ENCODE data around the gene TFDP2.

Gene TFDP2

DNA sequence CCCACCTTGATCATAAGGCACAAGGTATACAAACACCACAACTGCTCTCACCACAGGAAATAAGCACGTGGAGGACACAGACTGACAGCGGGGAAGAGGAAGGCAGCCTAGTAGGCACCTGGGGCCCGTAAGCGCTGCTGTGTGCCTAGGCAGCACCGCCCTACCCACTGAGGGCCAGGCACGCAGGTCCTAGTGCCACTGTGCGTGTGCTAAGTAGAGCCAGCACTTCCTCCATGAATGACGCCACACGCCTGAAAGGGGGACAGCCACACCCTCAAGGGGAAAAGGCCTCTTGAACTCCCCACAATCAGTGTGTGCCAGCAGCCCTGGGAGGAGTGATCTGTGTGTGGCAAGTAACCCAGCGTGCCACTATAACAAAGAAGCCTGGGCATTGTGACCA is 199.9 kb downstream of the TFDP2 start:
- Histone ChIP-seq H3K4ac (ENCODE audit: low read length) (no peak overlapping the region), H2AFZ (ENCODE audit: low read length) (no peak overlapping the region), H3K79me1 (ENCODE audit: low read depth, low read length) (no peaks in the 10 kb centered on the region), H3K14ac (ENCODE audit: low read length) (no peak overlapping the region), H2AK5ac (ENCODE audit: low read depth, low read length) (no peak overlapping the region), H2BK12ac (ENCODE audit: low read length) (no peak overlapping the region), H3K9me3 (replicated peaks in 1 of 2; ENCODE audit: control insufficient read depth in 2 of 2, insufficient read depth in 1 of 2, low read depth in 1 of 2, low read length in 2 of 2) (no peaks in the 10 kb centered on the region), H4K8ac (ENCODE audit: low read depth, low read length) (peak overlapping the region; percentile 78), H3K27ac (replicated peaks; ENCODE audit: low read length) (no peak overlapping the region), H3K9ac (ENCODE audit: low read depth, low read length, poor library complexity) (no peak overlapping the region), H3K4me1 (ENCODE audit: control insufficient read depth in 2 of 2, insufficient read depth in 1 of 2, low read depth in 1 of 2, low read length in 2 of 2) (peaks cover 0 to 14% of the 10 kb centered on the region in 2 donors), H2BK5ac (ENCODE audit: low read length) (no peak overlapping the region), H4K91ac (ENCODE audit: low read depth, low read length, poor library complexity) (no peak overlapping the region), H3K23ac (ENCODE audit: low read depth, low read length, poor library complexity) (peak overlapping the region; percentile 8), H3K27me3 (ENCODE audit: control insufficient read depth in 3 of 3, insufficient read depth in 3 of 3, low read depth in 1 of 3, low read length in 3 of 3) (no peaks in the 10 kb centered on the region), H3K4me2 (ENCODE audit: insufficient read depth, low read length, poor library complexity, severe bottlenecking) (no peak overlapping the region), H2BK120ac (ENCODE audit: low read depth, low read length) (no peak overlapping the region), H3K36me3 (replicated peaks in 1 of 2; ENCODE audit: control insufficient read depth in 2 of 2, insufficient read depth in 2 of 2, low read length in 2 of 2) (peaks cover 12 to 42% of the 10 kb centered on the region in 2 donors), H3K4me3 (ENCODE audit: low read length in 2 of 2) (no peak overlapping the region), H3K18ac (ENCODE audit: low read length) (no peak overlapping the region), H2BK15ac (ENCODE audit: low read length) (no peak overlapping the region)
- WGBS, 2 donors (ENCODE audit: extremely low coverage in 2 of 2, insufficient read length in 2 of 2, insufficient replicate concordance in 1 of 2): no CpG with 5 or more reads among the region's 10 CpGs
- DNase-seq (ENCODE audit: low spot score): no peak

GRCh38 chr3:141945726-141946485 is 203.4 kb downstream of the TFDP2 start:
- Histone ChIP-seq H3K79me1 (ENCODE audit: low read depth, low read length) (no peaks in the 10 kb centered on the region), H2BK12ac (ENCODE audit: low read length) (no peak overlapping the region), H4K91ac (ENCODE audit: low read depth, low read length, poor library complexity) (no peak overlapping the region), H3K4ac (ENCODE audit: low read length) (no peak overlapping the region), H3K9me3 (replicated peaks in 1 of 2; ENCODE audit: control insufficient read depth in 2 of 2, insufficient read depth in 1 of 2, low read depth in 1 of 2, low read length in 2 of 2) (no peaks in the 10 kb centered on the region), H3K23ac (ENCODE audit: low read depth, low read length, poor library complexity) (no peak overlapping the region), H2BK5ac (ENCODE audit: low read length) (peak overlapping the region; percentile 72), H2AK5ac (ENCODE audit: low read depth, low read length) (no peak overlapping the region), H3K4me2 (ENCODE audit: insufficient read depth, low read length, poor library complexity, severe bottlenecking) (no peak overlapping the region), H3K4me1 (ENCODE audit: control insufficient read depth in 2 of 2, insufficient read depth in 1 of 2, low read depth in 1 of 2, low read length in 2 of 2) (peaks cover 0 to 4% of the 10 kb centered on the region in 2 donors), H3K9ac (ENCODE audit: low read depth, low read length, poor library complexity) (no peak overlapping the region), H3K18ac (ENCODE audit: low read length) (peak overlapping the region; percentile 68), H3K36me3 (replicated peaks in 1 of 2; ENCODE audit: control insufficient read depth in 2 of 2, insufficient read depth in 2 of 2, low read length in 2 of 2) (peaks cover 10 to 17% of the 10 kb centered on the region in 2 donors), H2BK15ac (ENCODE audit: low read length) (no peak overlapping the region), H3K14ac (ENCODE audit: low read length) (no peak overlapping the region), H3K27me3 (ENCODE audit: control insufficient read depth in 3 of 3, insufficient read depth in 3 of 3, low read depth in 1 of 3, low read length in 3 of 3) (no peaks in the 10 kb centered on the region), H2AFZ (ENCODE audit: low read length) (no peak overlapping the region), H4K8ac (ENCODE audit: low read depth, low read length) (no peak overlapping the region), H3K4me3 (ENCODE audit: low read length in 2 of 2) (peak overlapping the region in 1 of 2 donors; percentile 40), H3K27ac (replicated peaks; ENCODE audit: low read length) (peak overlapping the region; percentile 7), H2BK120ac (ENCODE audit: low read depth, low read length) (no peak overlapping the region)
- no CpG with 5 or more reads among the region's 16 CpGs for WGBS, 2 donors (ENCODE audit: extremely low coverage in 2 of 2, insufficient read length in 2 of 2, insufficient replicate concordance in 1 of 2)
- DNase-seq (ENCODE audit: low spot score): no peak

DNA sequence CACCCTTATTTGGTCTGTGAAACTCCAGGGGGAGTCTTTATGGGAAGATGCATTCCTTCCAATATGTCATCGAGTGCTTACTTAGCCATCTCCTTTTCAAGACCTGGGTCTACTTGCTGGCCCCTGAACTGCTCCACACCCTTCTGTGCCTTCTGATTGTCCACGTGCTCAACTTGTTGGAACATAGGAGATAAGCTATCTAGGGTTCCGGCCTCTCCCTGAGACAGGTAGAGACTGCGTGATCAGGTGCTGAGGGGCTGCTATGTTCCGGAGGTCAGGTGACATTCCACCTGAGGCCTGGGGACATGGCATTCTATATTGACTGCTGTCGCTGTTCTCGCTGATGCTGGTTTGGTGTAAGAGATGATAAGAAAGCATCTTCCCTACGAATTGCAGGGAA is 207.3 kb downstream of the TFDP2 start:
- peaks cover 0 to 4% of the 10 kb centered on the region in 2 donors for H3K36me3 ChIP-seq (replicated peaks in 1 of 2; ENCODE audit: control insufficient read depth in 2 of 2, insufficient read depth in 2 of 2, low read length in 2 of 2)
- H3K23ac ChIP-seq (ENCODE audit: low read depth, low read length, poor library complexity): no peak overlapping the region
- H3K27ac ChIP-seq (replicated peaks; ENCODE audit: low read length): no peak overlapping the region
- H2AFZ ChIP-seq (ENCODE audit: low read length): no peak overlapping the region
- H4K91ac ChIP-seq (ENCODE audit: low read depth, low read length, poor library complexity): no peak overlapping the region
- peaks cover 0 to 4% of the 10 kb centered on the region in 2 donors for H3K4me1 ChIP-seq (ENCODE audit: control insufficient read depth in 2 of 2, insufficient read depth in 1 of 2, low read depth in 1 of 2, low read length in 2 of 2)
- no peak overlapping the region for H3K4ac ChIP-seq (ENCODE audit: low read length)
- H3K9ac ChIP-seq (ENCODE audit: low read depth, low read length, poor library complexity): no peak overlapping the region
- H4K8ac ChIP-seq (ENCODE audit: low read depth, low read length): no peak overlapping the region
- H3K4me2 ChIP-seq (ENCODE audit: insufficient read depth, low read length, poor library complexity, severe bottlenecking): no peak overlapping the region
- no peaks in the 10 kb centered on the region for H3K27me3 ChIP-seq (ENCODE audit: control insufficient read depth in 3 of 3, insufficient read depth in 3 of 3, low read depth in 1 of 3, low read length in 3 of 3)
- H3K9me3 ChIP-seq (replicated peaks in 1 of 2; ENCODE audit: control insufficient read depth in 2 of 2, insufficient read depth in 1 of 2, low read depth in 1 of 2, low read length in 2 of 2): no peaks in the 10 kb centered on the region
- no peak overlapping the region for H3K14ac ChIP-seq (ENCODE audit: low read length)
- no peak for DNase-seq (ENCODE audit: low spot score)
- H3K18ac ChIP-seq (ENCODE audit: low read length): no peak overlapping the region
- no peak overlapping the region for H2BK5ac ChIP-seq (ENCODE audit: low read length)
- H3K79me1 ChIP-seq (ENCODE audit: low read depth, low read length): no peaks in the 10 kb centered on the region
- H3K4me3 ChIP-seq (ENCODE audit: low read length in 2 of 2): no peak overlapping the region
- H2AK5ac ChIP-seq (ENCODE audit: low read depth, low read length): no peak overlapping the region
- H2BK15ac ChIP-seq (ENCODE audit: low read length): no peak overlapping the region
- H2BK12ac ChIP-seq (ENCODE audit: low read length): no peak overlapping the region
- no CpG with 5 or more reads among the region's 8 CpGs for WGBS, 2 donors (ENCODE audit: extremely low coverage in 2 of 2, insufficient read length in 2 of 2, insufficient replicate concordance in 1 of 2)
- no peak overlapping the region for H2BK120ac ChIP-seq (ENCODE audit: low read depth, low read length)

DNA sequence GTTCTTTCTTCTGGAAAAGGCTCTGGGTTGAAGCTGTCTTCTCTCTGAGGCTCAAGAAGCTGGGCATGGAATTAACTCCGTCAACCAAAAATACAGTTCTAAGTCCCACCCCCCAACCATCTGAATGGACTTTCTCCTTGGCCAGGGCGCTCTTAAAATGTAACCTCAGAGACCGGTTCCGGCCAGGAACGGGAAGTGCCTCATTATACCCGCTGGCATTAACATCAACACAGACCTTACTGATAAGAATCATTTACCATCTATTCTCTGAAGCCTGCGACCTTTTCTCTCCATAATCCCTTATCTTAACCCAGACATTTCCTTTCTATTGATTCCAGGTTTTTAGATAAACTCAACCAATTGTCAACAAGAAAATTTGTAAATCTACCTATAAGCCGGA is 208.3 kb downstream of the TFDP2 start:
- no peak overlapping the region for H2AFZ ChIP-seq (ENCODE audit: low read length)
- H3K9me3 ChIP-seq (replicated peaks in 1 of 2; ENCODE audit: control insufficient read depth in 2 of 2, insufficient read depth in 1 of 2, low read depth in 1 of 2, low read length in 2 of 2): no peaks in the 10 kb centered on the region
- H2BK5ac ChIP-seq (ENCODE audit: low read length): no peak overlapping the region
- WGBS, 2 donors (ENCODE audit: extremely low coverage in 2 of 2, insufficient read length in 2 of 2, insufficient replicate concordance in 1 of 2): no CpG with 5 or more reads among the region's 8 CpGs
- no peak overlapping the region for H3K4me2 ChIP-seq (ENCODE audit: insufficient read depth, low read length, poor library complexity, severe bottlenecking)
- H3K79me1 ChIP-seq (ENCODE audit: low read depth, low read length): no peaks in the 10 kb centered on the region
- no peak overlapping the region for H4K8ac ChIP-seq (ENCODE audit: low read depth, low read length)
- H2AK5ac ChIP-seq (ENCODE audit: low read depth, low read length): no peak overlapping the region
- H3K14ac ChIP-seq (ENCODE audit: low read length): no peak overlapping the region
- H3K18ac ChIP-seq (ENCODE audit: low read length): no peak overlapping the region
- H3K4me3 ChIP-seq (ENCODE audit: low read length in 2 of 2): no peak overlapping the region
- H3K4ac ChIP-seq (ENCODE audit: low read length): no peak overlapping the region
- peaks cover 0 to 3% of the 10 kb centered on the region in 2 donors for H3K36me3 ChIP-seq (replicated peaks in 1 of 2; ENCODE audit: control insufficient read depth in 2 of 2, insufficient read depth in 2 of 2, low read length in 2 of 2)
- no peak overlapping the region for H2BK12ac ChIP-seq (ENCODE audit: low read length)
- no peak overlapping the region for H3K23ac ChIP-seq (ENCODE audit: low read depth, low read length, poor library complexity)
- H3K4me1 ChIP-seq (ENCODE audit: control insufficient read depth in 2 of 2, insufficient read depth in 1 of 2, low read depth in 1 of 2, low read length in 2 of 2): peaks cover 0 to 3% of the 10 kb centered on the region in 2 donors
- H2BK120ac ChIP-seq (ENCODE audit: low read depth, low read length): no peak overlapping the region
- H3K27ac ChIP-seq (replicated peaks; ENCODE audit: low read length): no peak overlapping the region
- no peak for DNase-seq (ENCODE audit: low spot score)
- H3K27me3 ChIP-seq (ENCODE audit: control insufficient read depth in 3 of 3, insufficient read depth in 3 of 3, low read depth in 1 of 3, low read length in 3 of 3): no peaks in the 10 kb centered on the region
- no peak overlapping the region for H4K91ac ChIP-seq (ENCODE audit: low read depth, low read length, poor library complexity)
- no peak overlapping the region for H2BK15ac ChIP-seq (ENCODE audit: low read length)
- no peak overlapping the region for H3K9ac ChIP-seq (ENCODE audit: low read depth, low read length, poor library complexity)
